ENCODE results near the gene CAPN15.

DNA sequence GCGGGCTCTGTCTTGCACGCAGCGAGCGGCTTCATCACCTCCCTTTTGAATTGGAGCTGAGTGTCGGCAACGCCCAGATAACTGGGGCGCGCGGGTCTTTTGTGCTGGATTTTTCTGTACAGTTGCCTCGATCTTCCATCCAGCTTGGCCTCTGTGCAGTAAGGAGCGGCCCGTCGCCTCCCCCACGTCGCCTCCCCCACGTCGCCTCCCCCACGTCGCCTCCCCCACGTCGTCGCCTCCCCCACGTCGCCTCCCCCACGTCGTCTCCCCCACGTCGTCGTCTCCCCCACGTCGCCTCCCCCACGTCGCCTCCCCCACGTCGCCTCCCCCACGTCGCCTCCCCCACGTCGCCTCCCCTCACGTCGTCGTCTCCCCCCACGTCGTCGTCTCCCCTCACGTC is 17.0 kb downstream of the CAPN15 start:
- TF ChIP-seq, protein P1, sequence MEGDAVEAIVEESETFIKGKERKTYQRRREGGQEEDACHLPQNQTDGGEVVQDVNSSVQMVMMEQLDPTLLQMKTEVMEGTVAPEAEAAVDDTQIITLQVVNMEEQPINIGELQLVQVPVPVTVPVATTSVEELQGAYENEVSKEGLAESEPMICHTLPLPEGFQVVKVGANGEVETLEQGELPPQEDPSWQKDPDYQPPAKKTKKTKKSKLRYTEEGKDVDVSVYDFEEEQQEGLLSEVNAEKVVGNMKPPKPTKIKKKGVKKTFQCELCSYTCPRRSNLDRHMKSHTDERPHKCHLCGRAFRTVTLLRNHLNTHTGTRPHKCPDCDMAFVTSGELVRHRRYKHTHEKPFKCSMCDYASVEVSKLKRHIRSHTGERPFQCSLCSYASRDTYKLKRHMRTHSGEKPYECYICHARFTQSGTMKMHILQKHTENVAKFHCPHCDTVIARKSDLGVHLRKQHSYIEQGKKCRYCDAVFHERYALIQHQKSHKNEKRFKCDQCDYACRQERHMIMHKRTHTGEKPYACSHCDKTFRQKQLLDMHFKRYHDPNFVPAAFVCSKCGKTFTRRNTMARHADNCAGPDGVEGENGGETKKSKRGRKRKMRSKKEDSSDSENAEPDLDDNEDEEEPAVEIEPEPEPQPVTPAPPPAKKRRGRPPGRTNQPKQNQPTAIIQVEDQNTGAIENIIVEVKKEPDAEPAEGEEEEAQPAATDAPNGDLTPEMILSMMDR (conservative IDR thresholded peaks at IDR 0.05; ENCODE audit: low read depth, low read length) = no peak
- no peak for TF ChIP-seq POLR2A (IDR thresholded peaks at IDR 0.05; ENCODE audit: low read depth, low read length)
- TF ChIP-seq MAFK (IDR thresholded peaks at IDR 0.05; ENCODE audit: low read depth, low read length) = no peak
- TF ChIP-seq RAD21 (IDR thresholded peaks at IDR 0.05; ENCODE audit: low read length) = no peak
- TF ChIP-seq MAZ (IDR thresholded peaks at IDR 0.05; ENCODE audit: borderline replicate concordance, low read depth, low read length) = no peak
- no peak for TF ChIP-seq MXI1 (IDR thresholded peaks at IDR 0.05; ENCODE audit: borderline replicate concordance, low read depth, low read length)
- no peak for TF ChIP-seq RCOR1 (IDR thresholded peaks at IDR 0.05; ENCODE audit: insufficient replicate concordance, low read length)
- no peak for TF ChIP-seq CHD1 (IDR thresholded peaks at IDR 0.05; ENCODE audit: low read depth, low read length)
- no peak for TF ChIP-seq RFX5 (IDR thresholded peaks at IDR 0.05; ENCODE audit: low read depth, low read length)
- no peak for TF ChIP-seq CEBPB (IDR thresholded peaks at IDR 0.05; ENCODE audit: low read depth, low read length)
- TF ChIP-seq SMC3 (IDR thresholded peaks at IDR 0.05; ENCODE audit: low read depth, low read length) = no peak
- no peak for TF ChIP-seq NFE2L2 (IDR thresholded peaks at IDR 0.05; ENCODE audit: low read depth, low read length)
- TF ChIP-seq BHLHE40 (IDR thresholded peaks at IDR 0.05; ENCODE audit: low read depth, low read length) = no peak

Measured in IMR-90 (cell line).